UCSD-AML1 (cell line): ENCODE measurements around the gene SGTA.
"Not testable (repeated sequence)": the region's sequence is repeated elsewhere in the genome, so short reads cannot be mapped to it uniquely, and the experiment has no call there.

Source experiments
- DNase-seq: peaks from one replicate; lab custom pipeline; 2025; ENCODE audit not compliant: unreplicated experiment; lab: John Stamatoyannopoulos, UW

Gene SGTA

GRCh38 chr19:2782936-2783780 is at the start of gene SGTA:
Gene SGTA (minus strand): TSS chr19:2783273. CDS start chr19:2769068, 14,205 bp downstream.
- peak; percentile 97 for DNase-seq

DNA sequence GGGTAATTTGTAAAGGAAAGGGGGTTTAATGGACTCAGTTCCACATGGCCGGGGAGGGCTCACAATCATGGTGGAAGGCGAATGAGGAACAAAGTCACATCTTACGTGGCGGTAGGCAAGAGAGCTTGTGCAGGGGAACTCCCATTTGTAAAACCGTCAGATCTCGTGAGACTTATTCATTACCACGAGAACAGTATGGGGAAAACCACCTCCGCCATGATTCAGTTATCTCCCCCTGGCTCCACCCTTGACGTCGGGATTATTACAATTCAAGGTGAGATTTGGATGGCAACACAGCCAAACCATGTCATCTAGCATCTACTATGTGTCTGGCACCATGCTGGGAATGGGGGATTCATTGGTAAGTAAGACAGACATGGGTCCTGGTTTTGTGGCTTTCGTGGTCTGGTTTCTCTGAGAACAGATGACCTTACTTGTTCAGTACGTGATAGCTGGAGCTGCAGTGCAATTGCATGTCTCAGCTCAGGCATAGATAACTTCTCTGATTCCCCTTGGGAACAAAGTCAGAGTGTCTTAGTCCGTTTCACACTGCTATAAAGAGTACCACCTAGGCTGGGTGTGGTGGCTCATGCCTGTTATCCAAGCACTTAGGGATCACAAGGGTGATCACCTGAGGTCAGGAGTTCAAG is 44.9 kb upstream of the SGTA start:
- DNase-seq: no peak

- DNase-seq: no peak
Observed at GRCh38 chr19:2827022-2827421, 43.9 kb upstream of the SGTA start.

- DNase-seq: no peak
Observed at GRCh38 chr19:2824129-2824528, 41.1 kb upstream of the SGTA start.

DNA sequence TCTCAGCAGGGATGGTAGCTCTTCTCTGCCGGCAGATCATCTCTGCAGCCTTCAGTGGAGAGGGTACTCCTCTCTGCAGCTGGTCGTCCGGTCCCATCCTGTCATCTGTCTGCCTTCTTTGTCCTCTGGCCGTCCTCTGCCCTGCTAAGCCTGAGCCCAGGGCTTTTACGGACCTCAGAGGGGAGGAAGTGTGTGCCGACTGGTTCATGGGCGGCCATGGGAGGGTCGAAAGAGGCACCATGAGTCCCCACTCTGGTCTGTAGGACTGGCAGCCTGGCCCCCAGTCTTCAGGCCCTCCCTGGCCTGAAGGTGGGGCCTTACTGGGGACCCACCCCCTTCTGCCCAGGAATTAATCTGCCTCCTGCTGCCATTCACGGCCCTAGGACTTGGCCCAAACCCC is 40.6 kb upstream of the SGTA start:
- DNase-seq: no peak

- DNase-seq: no peak
Observed at GRCh38 chr19:2822846-2823245, 39.8 kb upstream of the SGTA start.

DNA sequence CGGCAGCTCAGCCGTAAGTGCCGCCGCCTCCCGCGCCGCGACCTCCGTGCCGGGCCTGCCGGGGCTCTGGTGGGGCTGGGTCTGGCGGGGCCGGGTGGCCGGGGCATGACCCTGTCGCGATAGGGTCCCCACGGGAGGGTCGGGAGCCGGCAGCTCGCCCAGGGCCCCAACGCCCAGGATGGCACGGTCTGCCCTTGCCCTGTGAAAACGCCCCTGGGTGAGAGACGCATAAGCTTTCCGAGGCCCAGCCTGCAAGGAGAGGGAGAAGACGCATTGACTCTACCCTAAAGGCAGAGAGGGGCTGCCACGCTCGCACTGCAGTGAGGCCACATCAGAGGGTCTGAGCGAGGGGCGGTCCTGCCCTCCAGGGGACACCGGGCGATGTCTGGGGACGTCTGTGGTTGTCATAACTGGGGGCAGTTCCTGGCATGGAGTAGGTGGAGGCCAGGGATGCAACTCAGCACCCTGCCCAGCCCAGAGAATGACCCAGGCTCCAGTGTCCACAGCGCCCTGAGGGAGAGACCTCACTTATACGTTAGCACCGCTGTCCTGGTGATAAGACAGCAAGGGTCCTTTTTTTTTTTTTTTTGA is 37.1 kb upstream of the SGTA start:
- peak; percentile 43 for DNase-seq

DNA sequence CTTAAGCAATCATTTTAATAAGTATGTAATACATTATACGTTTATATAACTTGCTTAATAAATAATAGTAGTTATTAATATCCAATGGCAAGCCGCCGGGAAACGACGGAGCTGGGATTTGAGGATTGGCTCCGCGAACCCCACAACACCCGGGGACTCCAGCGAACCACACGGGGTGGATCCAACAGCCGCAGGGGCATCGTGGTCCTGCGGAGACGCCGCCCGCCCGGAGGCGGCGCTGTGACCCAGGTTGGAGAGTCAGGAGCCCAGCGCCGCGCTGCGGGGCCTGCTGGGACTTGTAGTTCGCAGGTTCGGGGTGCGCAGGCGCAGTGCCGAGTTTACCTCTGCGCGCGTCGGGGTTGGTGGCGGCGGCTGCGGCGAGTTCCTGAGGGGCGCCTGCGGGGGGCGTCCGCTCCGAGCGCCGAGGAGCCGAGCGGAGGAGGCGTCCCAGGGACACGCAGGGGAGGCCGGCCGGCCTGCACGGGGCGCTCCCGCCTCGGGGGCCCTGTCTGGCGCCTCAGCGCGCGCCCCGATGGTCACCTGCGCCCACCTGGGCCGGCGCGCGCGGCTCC is 36.6 kb upstream of the SGTA start, which contains the start of gene ZNF554:
TSS of gene ZNF554 (plus strand) at position 329 of the 572 bp plus-strand sequence. CDS start at position 533, 204 bp downstream.
- peak; percentile 97 for DNase-seq

- DNase-seq: not testable (repeated sequence)
Observed at GRCh38 chr19:2817237-2817829, 34.3 kb upstream of the SGTA start.

GRCh38 chr19:2816641-2817040 is 33.6 kb upstream of the SGTA start:
- no peak for DNase-seq

GRCh38 chr19:2815923-2816322 is 32.9 kb upstream of the SGTA start:
- no peak for DNase-seq

DNA sequence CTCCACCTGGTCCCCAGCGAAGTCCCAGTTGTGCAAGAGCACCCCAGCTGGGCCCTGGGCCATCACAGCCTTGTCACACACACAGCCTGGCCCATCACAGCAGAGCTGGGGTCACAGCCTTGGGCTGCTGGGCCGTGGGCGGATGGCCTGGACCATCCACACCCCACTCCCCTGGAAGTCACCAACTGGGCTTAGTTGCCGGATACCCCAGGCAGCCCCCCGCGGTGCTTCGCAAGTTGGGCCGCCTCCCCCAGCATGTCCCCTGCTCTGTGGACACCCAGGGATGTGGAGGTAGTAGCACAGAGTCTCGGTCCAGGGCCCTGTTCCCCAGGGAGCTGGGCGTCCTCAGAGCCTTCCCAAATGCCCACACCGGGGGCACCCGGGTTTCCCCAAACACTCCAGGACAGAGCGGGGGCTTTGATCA is 32.1 kb upstream of the SGTA start:
- DNase-seq: no peak

- DNase-seq: no peak
Observed at GRCh38 chr19:2814426-2814825, 31.4 kb upstream of the SGTA start.

DNA sequence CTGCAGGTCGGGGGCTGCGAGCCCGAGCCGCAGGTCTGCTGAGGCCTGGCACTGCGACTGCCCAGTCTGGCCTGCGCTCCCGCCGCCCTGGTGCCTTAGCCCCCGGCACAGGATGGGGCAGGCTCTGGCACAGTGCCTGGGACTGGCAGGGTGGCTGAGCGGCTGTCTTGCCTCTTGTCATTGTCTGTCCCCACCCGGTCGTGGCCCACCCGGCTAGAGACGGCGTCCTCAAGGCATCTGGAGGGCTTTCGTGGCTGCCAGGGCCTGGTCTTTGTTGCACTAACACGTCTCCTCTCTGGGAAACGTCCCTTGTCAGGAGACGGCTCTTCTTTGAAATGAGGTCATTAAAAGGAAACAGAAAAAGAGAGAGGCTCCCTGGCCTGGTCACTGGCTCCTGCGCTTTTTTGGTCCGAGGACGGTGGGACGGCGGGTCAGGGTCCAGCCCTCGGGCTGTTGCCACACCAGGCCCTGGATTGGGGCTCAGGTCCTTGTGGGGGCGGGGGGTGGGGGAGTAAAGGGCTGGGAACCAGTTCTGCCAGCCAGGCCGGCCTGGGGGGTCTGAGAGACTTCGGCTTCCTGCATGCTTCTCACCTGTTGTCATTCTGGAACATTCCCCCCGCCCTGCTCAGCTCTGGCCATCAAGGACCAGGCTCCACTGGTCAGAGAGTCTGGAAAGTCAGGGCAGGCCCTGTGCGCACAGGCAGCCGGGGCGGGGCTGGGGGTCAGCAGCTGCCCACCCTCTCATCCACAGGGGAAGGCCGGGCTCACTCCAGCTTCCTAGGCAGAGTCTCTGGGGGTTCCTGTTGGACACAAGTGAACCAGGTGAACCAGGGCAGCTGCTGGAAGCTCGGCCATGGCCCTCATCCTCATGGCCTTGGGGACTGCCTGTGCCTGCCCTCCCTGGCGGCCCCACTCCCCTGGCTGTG is 30.4 kb upstream of the SGTA start:
- DNase-seq: no peak

- DNase-seq: no peak
Observed at GRCh38 chr19:2812414-2813234, 29.6 kb upstream of the SGTA start.

- DNase-seq: no peak
Observed at GRCh38 chr19:2811735-2812413, 28.8 kb upstream of the SGTA start.

DNA sequence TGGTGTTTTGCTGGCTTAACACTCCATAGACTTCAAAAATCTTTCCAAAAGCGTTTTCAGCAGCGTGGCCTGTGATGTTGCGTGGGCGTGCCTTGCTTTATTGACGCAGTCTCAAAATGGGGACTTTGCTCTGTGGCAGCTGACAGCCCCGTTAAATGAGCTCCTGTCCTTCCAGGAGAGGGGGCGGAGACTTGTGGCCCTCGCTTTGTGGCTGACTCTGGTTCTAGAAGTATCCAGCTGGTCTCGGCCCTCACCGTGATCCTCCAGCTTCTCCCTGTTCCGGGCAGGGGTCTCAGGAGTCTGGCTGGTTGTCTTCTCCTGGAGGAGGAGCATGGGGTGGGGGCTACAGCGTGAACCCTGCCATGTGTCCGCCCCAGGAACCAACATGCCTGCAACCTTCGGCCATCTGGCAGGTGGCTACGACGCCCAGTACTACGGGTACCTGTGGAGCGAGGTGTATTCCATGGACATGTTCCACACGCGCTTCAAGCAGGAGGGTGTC is 28.2 kb upstream of the SGTA start:
- no peak for DNase-seq
